Measurements from ENCODE around the gene PRSS16. TPM values are rescaled to one million over a fixed set of nuclear protein-coding genes. Genes with fewer than 3 reads are reported as not detected.

PRSS16 gene
- total RNA-seq, 1 donor from 2014 or later: 0.67 TPM

GRCh38 chr6:27275025-27275956 lies 27.8 kb downstream of the PRSS16 start:
- DNase-seq (ENCODE audit: low spot score) (no peak), ATAC-seq (no peak)
- intact Hi-C loops (cut with DNase I): no loop called here

DNA sequence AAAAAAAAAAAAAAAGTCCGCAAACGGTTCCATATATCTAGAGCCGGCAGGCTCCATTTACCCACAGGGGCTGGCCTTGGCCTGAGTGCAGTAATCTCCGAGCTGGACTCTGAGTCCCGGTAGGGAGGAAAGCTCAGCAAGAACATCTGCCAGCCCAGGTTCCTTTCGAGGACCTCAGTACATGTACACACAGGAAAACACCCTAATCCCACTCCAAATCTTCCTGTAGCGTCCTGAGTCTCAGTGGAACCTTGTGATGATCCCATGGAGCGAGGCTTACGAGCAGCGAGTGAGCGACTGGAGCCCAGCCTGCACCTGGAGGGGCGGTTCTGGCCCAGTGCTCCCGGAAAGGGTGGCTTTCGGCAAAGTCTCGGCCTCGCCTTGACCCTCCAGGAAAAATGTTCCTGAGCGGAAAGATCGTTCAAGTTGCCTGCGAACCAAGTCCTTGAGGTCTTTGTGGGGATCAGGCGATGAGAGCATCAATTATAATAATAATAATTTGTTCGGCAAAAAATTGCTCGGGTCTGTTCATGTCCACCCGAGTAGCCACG lies 32.1 kb downstream of the PRSS16 start:
- DNase-seq (ENCODE audit: low spot score) (no peak), ATAC-seq (no peak)
- intact Hi-C loops (cut with DNase I): no loop called here

DNA sequence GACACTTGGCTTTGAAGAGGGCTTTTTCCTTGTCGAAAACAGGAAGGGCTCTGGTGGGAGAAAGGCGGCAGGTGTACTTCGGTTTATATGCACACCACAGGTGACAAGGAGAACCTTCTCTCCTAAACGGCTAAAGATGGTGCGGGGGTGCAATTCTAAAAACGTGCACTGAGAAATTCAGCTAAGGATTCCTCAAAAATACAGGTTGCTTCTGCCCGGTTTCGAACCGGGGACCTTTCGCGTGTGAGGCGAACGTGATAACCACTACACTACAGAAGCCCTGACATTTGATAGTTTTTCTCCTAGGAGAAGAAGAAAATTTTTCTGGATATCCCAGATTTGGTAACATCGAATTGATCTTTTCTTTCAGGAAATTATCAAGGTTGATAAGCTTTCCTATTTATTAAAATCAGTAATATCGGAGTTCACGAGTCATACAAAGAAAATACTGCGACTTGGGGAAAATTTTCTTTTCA lies 32.6 kb downstream of the PRSS16 start:
- DNase-seq (ENCODE audit: low spot score) (no peak), ATAC-seq (no peak)
- intact Hi-C loops (cut with DNase I): no loop called here

- no peak for DNase-seq (ENCODE audit: low spot score)
- intact Hi-C loops (cut with DNase I): no loop called here
- ATAC-seq: no peak
Observed at GRCh38 chr6:27280540-27281000, 33.1 kb downstream of the PRSS16 start.

DNA sequence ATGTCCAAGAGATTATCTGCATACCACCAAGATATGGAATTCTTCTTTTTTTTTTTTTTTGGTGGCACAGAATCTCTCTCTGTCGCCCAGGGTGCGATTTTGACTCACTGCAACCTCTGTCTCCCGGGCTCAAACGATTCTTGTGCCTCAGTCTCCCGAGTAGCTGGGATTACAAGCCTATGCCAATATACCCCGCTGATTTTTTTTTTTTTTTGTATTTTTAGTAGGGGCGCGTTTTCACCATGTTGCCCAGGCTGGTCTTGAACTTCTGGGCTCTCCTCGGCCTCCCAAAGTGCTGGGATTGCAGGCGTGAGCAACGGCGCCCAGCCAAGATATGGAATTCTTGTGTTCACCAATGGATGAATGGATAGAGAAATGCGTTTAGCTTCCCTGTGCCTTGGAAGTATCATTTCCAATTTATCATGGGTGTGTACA lies 33.6 kb downstream of the PRSS16 start:
- DNase-seq (ENCODE audit: low spot score) (no peak), ATAC-seq (no peak)
- intact Hi-C loops (cut with DNase I): no loop called here

DNA sequence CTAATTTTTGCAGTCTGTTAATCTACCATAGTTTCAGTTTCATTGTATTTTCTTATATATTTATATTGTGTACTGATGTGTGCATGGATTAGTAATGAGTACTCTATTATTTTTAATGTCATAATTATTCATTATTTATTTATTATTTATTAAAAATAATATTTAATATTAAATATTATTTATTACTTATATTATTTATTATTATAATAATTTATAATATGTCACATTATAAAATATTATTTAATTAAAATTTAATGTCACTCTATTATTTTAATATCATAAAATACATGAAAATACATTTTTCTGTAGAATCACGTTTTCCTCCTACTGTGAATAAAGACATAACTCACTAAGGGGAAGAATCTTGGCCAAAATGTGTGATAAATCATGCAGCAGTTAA lies 34.1 kb downstream of the PRSS16 start:
- ATAC-seq (no peak), DNase-seq (ENCODE audit: low spot score) (no peak)
- intact Hi-C loops (cut with DNase I): no loop called here

GRCh38 chr6:27283279-27283678 lies 35.8 kb downstream of the PRSS16 start:
- intact Hi-C loops (cut with DNase I): no loop called here
- no peak for ATAC-seq

GRCh38 chr6:27286141-27286540 lies 38.6 kb downstream of the PRSS16 start:
- DNase-seq (ENCODE audit: low spot score) (no peak), ATAC-seq (no peak)
- intact Hi-C loops (cut with DNase I): no loop called here

More at GRCh38 chr6:27283279-27283678, 35.8 kb downstream of the PRSS16 start:
- no peak for DNase-seq (ENCODE audit: low spot score)

DNA sequence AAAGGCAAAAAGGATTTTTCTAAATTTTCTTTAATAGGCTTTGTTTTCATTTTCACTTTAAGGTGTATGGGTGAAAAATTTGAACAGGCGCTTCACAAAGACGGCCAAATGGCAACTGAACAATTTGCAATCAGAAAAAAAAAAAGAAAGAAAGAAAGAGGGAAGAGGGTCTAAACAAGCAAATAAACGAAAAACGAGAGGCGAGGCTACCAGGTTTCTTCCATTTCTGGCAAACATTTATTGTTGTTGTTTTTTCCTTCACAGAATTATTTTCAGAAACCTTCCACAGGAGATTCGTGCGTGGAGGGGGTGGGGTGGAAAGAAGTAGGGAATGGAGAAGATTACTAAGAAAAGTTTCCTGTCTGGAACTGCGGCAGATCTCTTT lies 40.2 kb downstream of the PRSS16 start:
- ATAC-seq: no peak
- intact Hi-C loops (cut with DNase I): no loop called here

DNA sequence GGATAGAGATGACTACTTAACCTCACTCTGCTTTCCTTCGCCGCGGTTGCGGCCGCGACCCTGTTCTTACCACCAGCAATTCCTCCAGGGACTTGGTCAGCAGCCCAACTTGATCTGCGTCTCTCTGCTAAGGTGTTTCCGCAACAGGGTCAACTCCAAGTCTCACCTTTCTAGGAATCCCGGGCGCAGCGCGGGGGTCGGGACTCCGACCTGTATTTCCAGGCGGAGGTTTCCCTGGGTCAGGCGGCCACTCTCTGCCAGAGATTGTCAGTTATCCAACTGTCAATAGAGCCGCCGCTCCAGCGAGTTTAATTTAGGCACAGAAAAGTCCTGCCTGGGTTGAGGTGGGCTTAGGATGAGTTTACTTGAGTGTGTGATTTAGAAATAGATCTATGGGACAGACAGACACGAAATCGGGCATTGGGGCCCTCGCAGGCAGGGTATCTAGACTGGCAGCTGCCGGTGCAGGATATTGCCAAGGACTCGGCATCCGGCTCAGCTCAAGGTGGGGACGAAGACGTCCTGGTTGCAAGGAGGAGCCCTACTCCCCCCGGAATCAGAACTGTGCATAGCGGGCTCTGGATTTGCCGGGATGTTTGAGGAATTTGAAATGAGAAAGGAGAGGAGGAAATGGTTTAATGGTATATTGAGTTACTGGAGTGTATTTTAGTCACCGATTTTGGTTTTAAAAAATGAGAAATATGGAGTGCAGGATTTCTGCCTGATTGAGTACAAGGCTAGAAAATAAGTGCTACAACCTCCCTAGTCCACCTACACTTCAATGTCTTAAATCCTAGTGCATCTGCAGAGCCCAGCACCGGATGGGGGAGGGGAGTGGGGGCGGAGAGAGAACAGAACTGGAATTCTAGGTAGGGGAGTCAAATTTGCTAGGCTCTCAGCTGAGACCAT lies 40.9 kb downstream of the PRSS16 start:
- no peak for ATAC-seq
- no peak for DNase-seq (ENCODE audit: low spot score)
- intact Hi-C loops (cut with DNase I): no loop called here

More for the DNA sequence above, 40.2 kb downstream of the PRSS16 start:
- no peak for DNase-seq (ENCODE audit: low spot score)

GRCh38 chr6:27290065-27290849 lies 42.8 kb downstream of the PRSS16 start:
- intact Hi-C loops (cut with DNase I): no loop called here
- DNase-seq (ENCODE audit: low spot score) (no peak), ATAC-seq (no peak)

DNA sequence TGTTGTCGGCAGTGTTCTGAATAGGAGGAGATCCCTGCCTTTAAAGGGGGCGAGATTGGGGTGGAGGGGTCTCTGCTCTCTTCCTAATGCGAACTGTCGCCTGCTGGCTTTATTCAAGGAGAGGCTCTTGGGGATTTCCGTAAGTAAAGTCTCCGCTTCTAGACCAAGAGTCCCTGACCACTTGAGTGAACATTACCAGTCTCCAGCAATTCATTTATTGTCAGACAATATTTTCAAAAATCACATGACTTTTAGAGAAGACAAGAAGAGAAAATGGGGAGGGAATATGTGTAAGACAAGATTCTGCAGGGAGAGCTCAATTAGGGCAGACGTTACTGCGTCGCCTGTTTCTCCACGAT lies 43.3 kb downstream of the PRSS16 start:
- intact Hi-C loops (cut with DNase I): no loop called here
- ATAC-seq (no peak), DNase-seq (ENCODE audit: low spot score) (no peak)

- intact Hi-C loops (cut with DNase I): no loop called here
- ATAC-seq: no peak
Observed at GRCh38 chr6:27293436-27294098, 46.1 kb downstream of the PRSS16 start.

DNA sequence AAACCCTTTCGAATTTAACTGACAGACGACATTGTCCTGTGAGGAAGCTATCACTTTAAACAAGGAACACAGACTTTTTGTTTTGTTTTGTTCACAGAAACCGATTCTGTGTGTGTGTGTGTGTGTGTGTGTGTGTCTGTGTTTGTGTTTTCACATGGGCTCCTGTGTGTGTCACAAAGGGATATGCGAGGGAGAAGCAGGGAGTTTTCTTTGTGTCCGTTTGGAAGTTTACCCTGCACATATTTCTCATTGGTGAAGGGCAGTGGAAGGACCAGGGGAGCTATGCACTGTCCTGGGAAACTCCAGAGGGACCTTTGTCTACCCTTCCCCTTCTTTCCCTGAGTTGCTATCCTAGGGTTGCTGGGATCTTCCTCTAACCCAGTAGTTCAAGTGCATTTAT lies 46.9 kb downstream of the PRSS16 start:
- ATAC-seq: no peak
- intact Hi-C loops (cut with DNase I): no loop called here
- DNase-seq (ENCODE audit: low spot score): no peak

More at GRCh38 chr6:27293436-27294098, 46.1 kb downstream of the PRSS16 start:
- DNase-seq (ENCODE audit: low spot score): no peak

- DNase-seq (ENCODE audit: low spot score): no peak
- no peak for ATAC-seq
- intact Hi-C loops (cut with DNase I): no loop called here
Observed at GRCh38 chr6:27295301-27296079, 48.0 kb downstream of the PRSS16 start.

DNA sequence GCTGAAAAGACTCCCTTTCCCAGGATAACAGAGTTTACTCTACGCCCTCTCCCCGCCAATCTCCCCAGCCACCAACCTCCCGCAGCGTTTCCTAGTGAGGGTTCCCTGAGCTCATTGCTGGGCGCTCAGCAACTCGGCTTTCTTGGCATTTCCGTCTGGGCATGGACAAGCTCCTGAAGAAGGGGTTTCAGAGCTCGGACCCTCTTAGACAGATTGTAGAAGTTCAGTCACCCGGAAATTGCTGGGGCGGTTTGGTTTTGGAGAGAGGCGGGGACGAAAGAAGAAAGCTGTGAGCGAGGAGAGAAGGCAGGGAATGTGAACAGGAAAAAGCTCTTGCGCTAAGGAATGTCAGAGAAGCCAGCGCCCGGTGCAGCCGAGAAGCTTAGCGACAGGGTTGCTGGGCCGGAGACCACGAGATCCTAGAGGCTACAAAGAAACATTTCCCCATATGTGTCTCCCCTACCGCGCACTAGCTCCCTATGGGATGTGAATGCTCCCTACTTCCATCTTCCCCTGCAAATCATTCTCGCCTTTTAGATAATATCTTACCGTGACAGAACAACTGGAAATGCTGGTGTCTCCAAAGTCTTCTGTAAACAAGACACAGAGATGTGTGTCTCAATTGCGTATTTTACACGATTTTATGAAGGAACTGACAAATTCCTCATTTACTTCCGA lies 48.7 kb downstream of the PRSS16 start:
- no peak for ATAC-seq
- intact Hi-C loops (cut with DNase I): no loop called here

GRCh38 chr6:27297484-27297856 lies 50.0 kb downstream of the PRSS16 start:
- ATAC-seq (no peak), DNase-seq (ENCODE audit: low spot score) (no peak)
- intact Hi-C loops (cut with DNase I): no loop called here

More for the DNA sequence above, 48.7 kb downstream of the PRSS16 start:
- no peak for DNase-seq (ENCODE audit: low spot score)
